Hepatocyte (in vitro differentiated cells): ENCODE measurements around the gene PRKCSH. TPM values are rescaled to one million over a fixed set of nuclear protein-coding genes. Genes with fewer than 3 reads are reported as not detected.
"Not testable (repeated sequence)": the region's sequence is repeated elsewhere in the genome, so short reads cannot be mapped to it uniquely, and the experiment has no call there.

Experiments used
- DNase-seq: peaks from one replicate; pipeline ENCODE4 v3.0.0-alpha.2; 2016; ENCODE audit warnings: low spot score
- H2AFZ ChIP-seq: fragments of 200-600 bp; sonication (generic); 2 replicates; pipeline ENCODE4 v1.6.0; 2016; ENCODE audit warnings: antibody characterized with exemption, mild to moderate bottlenecking
- H3K27ac ChIP-seq: fragments of 200-600 bp; sonication (generic); 2 replicates; pipeline ENCODE4 v1.5.1; 2016; ENCODE audit warnings: mild to moderate bottlenecking
- H3K27me3 ChIP-seq: fragments of 200-600 bp; sonication (generic); 2 replicates; pipeline ENCODE4 v1.6.1; 2016
- H3K36me3 ChIP-seq: fragments of 200-600 bp; sonication (generic); replicated peaks from 2 replicates; pipeline ENCODE4 v1.5.1; 2016; ENCODE audit warnings: low read depth; ENCODE audit not compliant: insufficient read depth
- H3K4me1 ChIP-seq: fragments of 200-600 bp; sonication (generic); 2 replicates; pipeline ENCODE4 v1.5.1; 2016; ENCODE audit warnings: mild to moderate bottlenecking, moderate library complexity; ENCODE audit not compliant: insufficient read depth
- H3K4me2 ChIP-seq: fragments of 200-600 bp; sonication (generic); 2 replicates; pipeline ENCODE4 v1.6.0; 2016
- H3K4me3 ChIP-seq: fragments of 200-600 bp; sonication (generic); 2 replicates; pipeline ENCODE4 v1.5.1; 2016; ENCODE audit warnings: mild to moderate bottlenecking
- H3K79me2 ChIP-seq: fragments of 200-600 bp; sonication (generic); 2 replicates; pipeline ENCODE4 v1.6.0; 2017; ENCODE audit warnings: mild to moderate bottlenecking
- H3K9me2 ChIP-seq: fragments of 200-600 bp; sonication (generic); replicated peaks from 2 replicates; pipeline ENCODE4 v1.6.0; 2017; ENCODE audit warnings: mild to moderate bottlenecking; ENCODE audit not compliant: insufficient read depth
- H3K9me3 ChIP-seq: fragments of 200-600 bp; sonication (generic); 2 replicates; pipeline ENCODE4 v1.5.1; 2016; ENCODE audit warnings: low read depth, mild to moderate bottlenecking
- H4K20me1 ChIP-seq: fragments of 200-600 bp; sonication (generic); 2 replicates; pipeline ENCODE4 v1.6.0; 2016; ENCODE audit warnings: mild to moderate bottlenecking; ENCODE audit not compliant: insufficient read depth, poor library complexity, severe bottlenecking
- CTCF ChIP-seq: fragments of 200-600 bp; sonication (generic); IDR thresholded peaks from 2 replicates; pipeline ENCODE4 v1.5.1; 2016; ENCODE audit warnings: antibody characterized with exemption, mild to moderate bottlenecking; ENCODE audit not compliant: poor library complexity
- EZH2 ChIP-seq: fragments of 200-600 bp; sonication (generic); IDR thresholded peaks from 2 replicates; pipeline ENCODE4 v1.6.1; 2016; ENCODE audit warnings: antibody characterized with exemption, mild to moderate bottlenecking, borderline replicate concordance
- EZH2phosphoT487 ChIP-seq: fragments of 200-600 bp; sonication (generic); IDR thresholded peaks from one replicate; pipeline ENCODE4 v1.6.1; 2018; ENCODE audit warnings: antibody characterized with exemption, mild to moderate bottlenecking, low read depth, moderate library complexity; ENCODE audit not compliant: unreplicated experiment, severe bottlenecking
- WGBS: methylation state at CpG from one replicate; pipeline ENCODE4 v1.1.6; 2016; ENCODE audit warnings: low lambda C conversion rate; ENCODE audit errors: missing lambda C conversion rate; 5-methylcytosine and 5-hydroxymethylcytosine counted together
- polyA plus RNA-seq: library from polyadenylated mRNA; unstranded; fragments of >200 nt; fragmentation: Nextera tagmentation; extraction: Ambion mirVana; gene quantifications from 2 replicates; pipeline ENCODE4 v1.2.1, GENCODE V29; 2016
- total RNA-seq: library from RNA; depleted of rRNA; stranded (reverse); fragments of >200 nt; gene quantifications from 2 replicates; pipeline ENCODE4 v1.2.3, GENCODE V29; 2014

Gene PRKCSH
- total and polyA plus RNA-seq, 2 experiments from 2014 or later = 85.1 to 251 TPM

GRCh38 chr19:11452620-11453310, 17.3 kb downstream of the PRKCSH start:
- Histone ChIP-seq H3K4me3 (no peak overlapping the region), H3K27ac (no peak overlapping the region), H3K9me3 (no peaks in the 10 kb centered on the region), H3K9me2 (no peaks in the 10 kb centered on the region), H4K20me1 (no peaks in the 10 kb centered on the region), H3K79me2 (no peaks in the 10 kb centered on the region), H2AFZ (no peak overlapping the region), H3K4me2 (no peak overlapping the region), H3K36me3 (no peaks in the 10 kb centered on the region), H3K4me1 (peaks cover 2% of the 10 kb centered on the region), H3K27me3 (no peaks in the 10 kb centered on the region)
- DNase-seq = no peak
- WGBS = 83% methylated on average over 21 of the region's 33 CpGs
- TF ChIP-seq EZH2 (no peak), CTCF (peak; percentile 8)

- no peaks in the 10 kb centered on the region for H4K20me1 ChIP-seq
- H3K79me2 ChIP-seq = no peaks in the 10 kb centered on the region
- no peaks in the 10 kb centered on the region for H3K27me3 ChIP-seq
- H3K9me3 ChIP-seq = no peaks in the 10 kb centered on the region
- no peak for DNase-seq
- no peak overlapping the region for H3K27ac ChIP-seq
- TF ChIP-seq EZH2phosphoT487 (no peak), EZH2 (no peak), CTCF (peak; percentile 27)
- no peak overlapping the region for H3K4me3 ChIP-seq
- peaks cover 2% of the 10 kb centered on the region for H3K4me1 ChIP-seq
- no peak overlapping the region for H3K4me2 ChIP-seq
- no peaks in the 10 kb centered on the region for H3K36me3 ChIP-seq
- no peak overlapping the region for H2AFZ ChIP-seq
- WGBS = 87% methylated on average over 17 of the region's 27 CpGs
- no peaks in the 10 kb centered on the region for H3K9me2 ChIP-seq
Measured at GRCh38 chr19:11453468-11454341, 18.3 kb downstream of the PRKCSH start.

- 93% methylated on average over 9 of the region's 9 CpGs for WGBS
- not testable (repeated sequence) for H3K27me3 ChIP-seq
Measured at GRCh38 chr19:11455233-11455554, 19.8 kb downstream of the PRKCSH start.

GRCh38 chr19:11456659-11457058, 21.2 kb downstream of the PRKCSH start:
- no peaks in the 10 kb centered on the region for H3K36me3 ChIP-seq
- no peak for DNase-seq
- H3K4me2 ChIP-seq = no peak overlapping the region
- no peaks in the 10 kb centered on the region for H3K9me3 ChIP-seq
- no peak overlapping the region for H3K4me3 ChIP-seq
- 91% methylated on average over 7 of the region's 7 CpGs for WGBS
- H3K79me2 ChIP-seq = no peaks in the 10 kb centered on the region
- no peaks in the 10 kb centered on the region for H3K27me3 ChIP-seq
- peaks cover 2% of the 10 kb centered on the region for H3K4me1 ChIP-seq
- no peak overlapping the region for H2AFZ ChIP-seq
- no peaks in the 10 kb centered on the region for H3K9me2 ChIP-seq
- H3K27ac ChIP-seq = no peak overlapping the region
- no peak for TF ChIP-seq EZH2phosphoT487
- no peak for TF ChIP-seq EZH2
- TF ChIP-seq CTCF = no peak
- H4K20me1 ChIP-seq = no peaks in the 10 kb centered on the region

More at GRCh38 chr19:11455233-11455554, 19.8 kb downstream of the PRKCSH start:
- not testable (repeated sequence) for H3K27ac ChIP-seq, H2AFZ ChIP-seq, H3K4me1 ChIP-seq, H4K20me1 ChIP-seq, H3K4me3 ChIP-seq, DNase-seq, H3K9me3 ChIP-seq, H3K36me3 ChIP-seq, H3K79me2 ChIP-seq, H3K4me2 ChIP-seq, H3K9me2 ChIP-seq
